ENCODE data around the gene MTFMT.
A peak's percentile ranks its signal among the peaks of the same experiment; 100 is the strongest.
"Not testable (repeated sequence)": the region's sequence is repeated elsewhere in the genome, so short reads cannot be mapped to it uniquely, and the experiment has no call there.

MTFMT gene

GRCh38 chr15:65060641-65061397 lies 31.4 kb upstream of the MTFMT start:
- no peak for DNase-seq (ENCODE audit: low read depth, low spot score)

- no peak for DNase-seq (ENCODE audit: low read depth, low spot score)
Observed at GRCh38 chr15:65059931-65060596, 30.6 kb upstream of the MTFMT start.

- DNase-seq (ENCODE audit: low read depth, low spot score), result no peak
Observed at GRCh38 chr15:65059369-65059750, 29.9 kb upstream of the MTFMT start.

- DNase-seq (ENCODE audit: low read depth, low spot score), result no peak
Observed at GRCh38 chr15:65058394-65059368, 29.2 kb upstream of the MTFMT start.

- DNase-seq (ENCODE audit: low read depth, low spot score), result no peak
Observed at GRCh38 chr15:65057549-65057940, 28.1 kb upstream of the MTFMT start.

- no peak for DNase-seq (ENCODE audit: low read depth, low spot score)
Observed at GRCh38 chr15:65056868-65057548, 27.6 kb upstream of the MTFMT start.

- DNase-seq (ENCODE audit: low read depth, low spot score), result no peak
Observed at GRCh38 chr15:65056106-65056505, 26.7 kb upstream of the MTFMT start.

- no peak for DNase-seq (ENCODE audit: low read depth, low spot score)
Observed at GRCh38 chr15:65055201-65055870, 25.9 kb upstream of the MTFMT start.

GRCh38 chr15:65054333-65055200 lies 25.1 kb upstream of the MTFMT start:
- no peak for DNase-seq (ENCODE audit: low read depth, low spot score)

GRCh38 chr15:65052956-65053355 lies 23.5 kb upstream of the MTFMT start:
- no peak for DNase-seq (ENCODE audit: low read depth, low spot score)

GRCh38 chr15:65051266-65051665 lies 21.8 kb upstream of the MTFMT start:
- DNase-seq (ENCODE audit: low read depth, low spot score), result no peak

- DNase-seq (ENCODE audit: low read depth, low spot score), result no peak
Observed at GRCh38 chr15:65050270-65050669, 20.8 kb upstream of the MTFMT start.

GRCh38 chr15:65049418-65049840 lies 20.0 kb upstream of the MTFMT start:
- DNase-seq (ENCODE audit: low read depth, low spot score), result peak; percentile 92

- DNase-seq (ENCODE audit: low read depth, low spot score), result no peak
Observed at GRCh38 chr15:65048241-65048640, 18.8 kb upstream of the MTFMT start.

GRCh38 chr15:65044724-65045481 lies 15.5 kb upstream of the MTFMT start, which contains the start of gene SLC51B:
SLC51B (plus strand) TSS chr15:65045387; CDS start chr15:65050005, 4,618 bp downstream.
- DNase-seq (ENCODE audit: low read depth, low spot score), result no peak

GRCh38 chr15:65044218-65044617 lies 14.8 kb upstream of the MTFMT start:
- not testable (repeated sequence) for DNase-seq (ENCODE audit: low read depth, low spot score)

GRCh38 chr15:65042776-65043327 lies 13.4 kb upstream of the MTFMT start:
- DNase-seq (ENCODE audit: low read depth, low spot score), result no peak

- DNase-seq (ENCODE audit: low read depth, low spot score), result no peak
Observed at GRCh38 chr15:65041787-65042186, 12.3 kb upstream of the MTFMT start.

GRCh38 chr15:65040461-65040860 lies 11.0 kb upstream of the MTFMT start:
- no peak for DNase-seq (ENCODE audit: low read depth, low spot score)

Measured in iPS DF 19.7 (cell line).